Measurements from ENCODE around the gene MAP6.

The MAP6 gene

GRCh38 chr11:75553889-75554257 lies 115.0 kb downstream of the MAP6 start:
- H3K27me3 Mint-ChIP-seq, result no peaks in the 10 kb centered on the region
- H3K27ac Mint-ChIP-seq, result no peak overlapping the region
- no peaks in the 10 kb centered on the region for H3K4me1 Mint-ChIP-seq (ENCODE audit: low read depth)
- H3K9me3 Mint-ChIP-seq (ENCODE audit: low read depth), result no peaks in the 10 kb centered on the region
- no peak overlapping the region for H3K4me3 Mint-ChIP-seq
- H3K36me3 Mint-ChIP-seq, result no peaks in the 10 kb centered on the region

- Mint-ChIP-seq H3K4me1 (ENCODE audit: low read depth) (no peaks in the 10 kb centered on the region), H3K36me3 (no peaks in the 10 kb centered on the region), H3K9me3 (ENCODE audit: low read depth) (no peaks in the 10 kb centered on the region), H3K27me3 (no peaks in the 10 kb centered on the region), H3K4me3 (no peak overlapping the region), H3K27ac (no peak overlapping the region)
These were observed 115.7 kb downstream of the MAP6 start for GRCh38 chr11:75553182-75553581.

- Mint-ChIP-seq H3K4me1 (ENCODE audit: low read depth) (no peaks in the 10 kb centered on the region), H3K4me3 (no peak overlapping the region), H3K27ac (no peak overlapping the region), H3K9me3 (ENCODE audit: low read depth) (no peaks in the 10 kb centered on the region), H3K27me3 (no peaks in the 10 kb centered on the region), H3K36me3 (no peaks in the 10 kb centered on the region)
These were observed 119.4 kb downstream of the MAP6 start for GRCh38 chr11:75549370-75549958.

GRCh38 chr11:75548595-75549272 lies 120.1 kb downstream of the MAP6 start:
- Mint-ChIP-seq H3K4me3 (no peak overlapping the region), H3K27ac (no peak overlapping the region), H3K36me3 (no peaks in the 10 kb centered on the region), H3K27me3 (no peaks in the 10 kb centered on the region), H3K9me3 (ENCODE audit: low read depth) (no peaks in the 10 kb centered on the region), H3K4me1 (ENCODE audit: low read depth) (no peaks in the 10 kb centered on the region)

GRCh38 chr11:75547617-75548058 lies 121.2 kb downstream of the MAP6 start:
- Mint-ChIP-seq H3K36me3 (no peaks in the 10 kb centered on the region), H3K9me3 (ENCODE audit: low read depth) (no peaks in the 10 kb centered on the region), H3K27me3 (no peaks in the 10 kb centered on the region), H3K27ac (no peak overlapping the region), H3K4me1 (ENCODE audit: low read depth) (no peaks in the 10 kb centered on the region), H3K4me3 (no peak overlapping the region)

GRCh38 chr11:75547177-75547576 lies 121.7 kb downstream of the MAP6 start:
- Mint-ChIP-seq H3K27ac (no peak overlapping the region), H3K9me3 (ENCODE audit: low read depth) (no peaks in the 10 kb centered on the region), H3K4me1 (ENCODE audit: low read depth) (no peaks in the 10 kb centered on the region), H3K27me3 (no peaks in the 10 kb centered on the region), H3K36me3 (no peaks in the 10 kb centered on the region), H3K4me3 (no peak overlapping the region)

GRCh38 chr11:75543806-75544205 lies 125.0 kb downstream of the MAP6 start:
- H3K4me1 Mint-ChIP-seq (ENCODE audit: low read depth), result no peaks in the 10 kb centered on the region
- H3K27me3 Mint-ChIP-seq, result no peaks in the 10 kb centered on the region
- H3K4me3 Mint-ChIP-seq, result no peak overlapping the region
- H3K27ac Mint-ChIP-seq, result no peak overlapping the region
- H3K36me3 Mint-ChIP-seq, result no peaks in the 10 kb centered on the region
- no peaks in the 10 kb centered on the region for H3K9me3 Mint-ChIP-seq (ENCODE audit: low read depth)

GRCh38 chr11:75542088-75542438 lies 126.8 kb downstream of the MAP6 start:
- Mint-ChIP-seq H3K36me3 (no peaks in the 10 kb centered on the region), H3K4me3 (no peak overlapping the region), H3K4me1 (ENCODE audit: low read depth) (peaks cover 10% of the 10 kb centered on the region), H3K9me3 (ENCODE audit: low read depth) (no peaks in the 10 kb centered on the region), H3K27ac (no peak overlapping the region), H3K27me3 (no peaks in the 10 kb centered on the region)

- Mint-ChIP-seq H3K9me3 (ENCODE audit: low read depth) (no peaks in the 10 kb centered on the region), H3K36me3 (no peaks in the 10 kb centered on the region), H3K27me3 (no peaks in the 10 kb centered on the region), H3K4me1 (ENCODE audit: low read depth) (peaks cover 12% of the 10 kb centered on the region), H3K27ac (no peak overlapping the region), H3K4me3 (no peak overlapping the region)
These were observed 127.4 kb downstream of the MAP6 start for GRCh38 chr11:75541193-75542087.

- Mint-ChIP-seq H3K4me3 (no peak overlapping the region), H3K9me3 (ENCODE audit: low read depth) (no peaks in the 10 kb centered on the region), H3K36me3 (no peaks in the 10 kb centered on the region), H3K4me1 (ENCODE audit: low read depth) (peaks cover 12% of the 10 kb centered on the region), H3K27ac (no peak overlapping the region), H3K27me3 (no peaks in the 10 kb centered on the region)
These were observed 129.1 kb downstream of the MAP6 start for GRCh38 chr11:75539459-75540334.

- no peaks in the 10 kb centered on the region for H3K9me3 Mint-ChIP-seq (ENCODE audit: low read depth)
- peak overlapping the region; percentile 5 for H3K27ac Mint-ChIP-seq
- peaks cover 15% of the 10 kb centered on the region for H3K4me1 Mint-ChIP-seq (ENCODE audit: low read depth)
- no peaks in the 10 kb centered on the region for H3K36me3 Mint-ChIP-seq
- no peak overlapping the region for H3K4me3 Mint-ChIP-seq
- no peaks in the 10 kb centered on the region for H3K27me3 Mint-ChIP-seq
These were observed 130.5 kb downstream of the MAP6 start for GRCh38 chr11:75538150-75538942.

GRCh38 chr11:75537740-75538139 lies 131.1 kb downstream of the MAP6 start:
- no peaks in the 10 kb centered on the region for H3K9me3 Mint-ChIP-seq (ENCODE audit: low read depth)
- peaks cover 15% of the 10 kb centered on the region for H3K4me1 Mint-ChIP-seq (ENCODE audit: low read depth)
- no peak overlapping the region for H3K4me3 Mint-ChIP-seq
- no peaks in the 10 kb centered on the region for H3K27me3 Mint-ChIP-seq
- H3K27ac Mint-ChIP-seq, result no peak overlapping the region
- no peaks in the 10 kb centered on the region for H3K36me3 Mint-ChIP-seq

Data from activated naive CD8-positive, alpha-beta T cell (primary cell).